GM23248 (cell line): ENCODE results near the gene RAC2. TPM values are rescaled to one million over a fixed set of nuclear protein-coding genes. Genes with fewer than 3 reads are reported as not detected.
"Not testable (repeated sequence)": the region's sequence is repeated elsewhere in the genome, so short reads cannot be mapped to it uniquely, and the experiment has no call there.

Experiments used
- DNase-seq: peaks from one replicate; pipeline ENCODE4 v3.0.0-alpha.2; 2015
- H2AFZ ChIP-seq: fragments of 200-600 bp; sonication (generic); 2 replicates; pipeline ENCODE4 v1.6.1; 2016; ENCODE audit warnings: antibody characterized with exemption
- H3F3A ChIP-seq: fragments of 200-600 bp; sonication (generic); 2 replicates; pipeline ENCODE4 v1.6.1; 2016; ENCODE audit warnings: mild to moderate bottlenecking, antibody characterized with exemption, mixed run types; ENCODE audit not compliant: insufficient read depth
- H3K27ac ChIP-seq: fragments of 200-600 bp; sonication (generic); 2 replicates; pipeline ENCODE4 v1.5.1; 2016; ENCODE audit warnings: mild to moderate bottlenecking
- H3K27me3 ChIP-seq: fragments of 200-600 bp; sonication (generic); replicated peaks from 2 replicates; pipeline ENCODE4 v1.6.1; 2016; ENCODE audit warnings: mild to moderate bottlenecking; ENCODE audit not compliant: insufficient read depth
- H3K36me3 ChIP-seq: fragments of 200-600 bp; sonication (generic); 2 replicates; pipeline ENCODE4 v1.6.1; 2016; ENCODE audit warnings: low read depth, mild to moderate bottlenecking
- H3K4me1 ChIP-seq: fragments of 200-600 bp; sonication (generic); 2 replicates; pipeline ENCODE4 v1.6.1; 2016; ENCODE audit warnings: mild to moderate bottlenecking; ENCODE audit not compliant: insufficient read depth
- H3K4me2 ChIP-seq: fragments of 200-600 bp; sonication (generic); one replicate; pipeline ENCODE4 v1.6.1; 2016; ENCODE audit warnings: mild to moderate bottlenecking; ENCODE audit not compliant: unreplicated experiment
- H3K4me3 ChIP-seq: fragments of 200-600 bp; sonication (generic); 2 replicates; pipeline ENCODE4 v1.5.1; 2016; ENCODE audit warnings: mild to moderate bottlenecking
- H3K79me2 ChIP-seq: fragments of 200-600 bp; sonication (generic); 2 replicates; pipeline ENCODE4 v1.6.1; 2016; ENCODE audit warnings: mild to moderate bottlenecking; ENCODE audit not compliant: insufficient read depth
- H3K9ac ChIP-seq: fragments of 200-600 bp; sonication (generic); 2 replicates; pipeline ENCODE4 v1.6.1; 2016; ENCODE audit warnings: mild to moderate bottlenecking
- H3K9me2 ChIP-seq: fragments of 200-600 bp; sonication (generic); 2 replicates; pipeline ENCODE4 v1.6.1; 2016; ENCODE audit warnings: mixed run types, mild to moderate bottlenecking, moderate library complexity; ENCODE audit not compliant: insufficient read depth
- H3K9me3 ChIP-seq: fragments of 200-600 bp; sonication (generic); one replicate; pipeline ENCODE4 v1.6.1; 2017; ENCODE audit warnings: low read depth
- H4K20me1 ChIP-seq: fragments of 200-600 bp; sonication (generic); 2 replicates; pipeline ENCODE4 v1.6.0; 2016; ENCODE audit not compliant: insufficient read depth
- EZH2 ChIP-seq: fragments of 200-600 bp; sonication (generic); IDR thresholded peaks from 2 replicates; pipeline ENCODE4 v1.6.1; 2018; ENCODE audit warnings: antibody characterized with exemption, mild to moderate bottlenecking; ENCODE audit not compliant: insufficient read depth, poor library complexity, severe bottlenecking
- EZH2phosphoT487 ChIP-seq: fragments of 200-600 bp; sonication (generic); IDR thresholded peaks from 2 replicates; pipeline ENCODE4 v1.6.1; 2018; ENCODE audit warnings: antibody characterized with exemption, moderate library complexity, mild to moderate bottlenecking, low read depth; ENCODE audit not compliant: insufficient read depth
- WGBS, 2 experiments: methylation state at CpG; one replicate each; pipeline ENCODE4 v1.1.6; 2015 to 2017; ENCODE audit warnings: low lambda C conversion rate in 2 of 2, low coverage in 1 of 2; ENCODE audit errors: missing lambda C conversion rate in 2 of 2; 5-methylcytosine and 5-hydroxymethylcytosine counted together
- in situ Hi-C: fragments of 300-500 bp; cut with MboI; formaldehyde crosslinking; loops from 2 replicates; pipeline ENCODE4 v1.15.0; 2020
- polyA plus RNA-seq: library from polyadenylated mRNA; unstranded; fragments of >200 nt; fragmentation: Nextera tagmentation; extraction: Ambion mirVana; gene quantifications from 2 replicates; pipeline ENCODE4 v1.2.1, GENCODE V29; 2016
- total RNA-seq: library from RNA; depleted of rRNA; stranded (reverse); fragments of >200 nt; shearing (Covaris generic); gene quantifications from 2 replicates; pipeline ENCODE4 v1.2.3, GENCODE V29; 2014

The RAC2 gene
- total and polyA plus RNA-seq, 2 experiments from 2014 or later, result 34.9 to 35.1 TPM

GRCh38 chr22:37254867-37255233, 10.8 kb upstream of the RAC2 start:
- no peak overlapping the region for H3K4me3 ChIP-seq
- H2AFZ ChIP-seq, result no peak overlapping the region
- WGBS, 2 experiments, result 47 to 53% methylated on average over 5 of the region's 5 CpGs
- no peak for DNase-seq
- peaks cover 12% of the 10 kb centered on the region for H3K4me1 ChIP-seq
- H3F3A ChIP-seq, result 0 out of 2 replicates have a peak, but pooled peaks cover 7% of the 10 kb centered on the region
- no peaks in the 10 kb centered on the region for H3K79me2 ChIP-seq
- TF ChIP-seq EZH2, result no peak
- no peak for TF ChIP-seq EZH2phosphoT487
- no peak overlapping the region for H3K27ac ChIP-seq
- in situ Hi-C loops, result no loop called here
- H3K9me3 ChIP-seq, result no peaks in the 10 kb centered on the region
- no peak overlapping the region for H3K9ac ChIP-seq
- H3K36me3 ChIP-seq, result no peaks in the 10 kb centered on the region
- no peaks in the 10 kb centered on the region for H3K9me2 ChIP-seq
- H4K20me1 ChIP-seq, result no peaks in the 10 kb centered on the region
- peak overlapping the region; percentile 16 for H3K4me2 ChIP-seq
- H3K27me3 ChIP-seq, result no peaks in the 10 kb centered on the region; the same call in 1 of the 2 replicates

GRCh38 chr22:37254209-37254866, 10.3 kb upstream of the RAC2 start:
- no peaks in the 10 kb centered on the region for H3K9me2 ChIP-seq
- H3K9ac ChIP-seq, result no peak overlapping the region
- H3K79me2 ChIP-seq, result no peaks in the 10 kb centered on the region
- H3K27me3 ChIP-seq, result no peaks in the 10 kb centered on the region; the same call in 1 of the 2 replicates
- peak overlapping the region; percentile 16 for H3K4me2 ChIP-seq
- H2AFZ ChIP-seq, result no peak overlapping the region
- H3K4me3 ChIP-seq, result no peak overlapping the region
- no peaks in the 10 kb centered on the region for H4K20me1 ChIP-seq
- H3K27ac ChIP-seq, result no peak overlapping the region
- H3K4me1 ChIP-seq, result peaks cover 11% of the 10 kb centered on the region
- in situ Hi-C loops, result no loop called here
- 0 out of 2 replicates have a peak, but pooled peaks cover 7% of the 10 kb centered on the region for H3F3A ChIP-seq
- no peaks in the 10 kb centered on the region for H3K9me3 ChIP-seq
- 39 to 48% methylated on average over 5 of the region's 5 CpGs for WGBS, 2 experiments
- peak; percentile 79 for DNase-seq
- H3K36me3 ChIP-seq, result no peaks in the 10 kb centered on the region
- TF ChIP-seq EZH2phosphoT487, result no peak
- no peak for TF ChIP-seq EZH2

DNA sequence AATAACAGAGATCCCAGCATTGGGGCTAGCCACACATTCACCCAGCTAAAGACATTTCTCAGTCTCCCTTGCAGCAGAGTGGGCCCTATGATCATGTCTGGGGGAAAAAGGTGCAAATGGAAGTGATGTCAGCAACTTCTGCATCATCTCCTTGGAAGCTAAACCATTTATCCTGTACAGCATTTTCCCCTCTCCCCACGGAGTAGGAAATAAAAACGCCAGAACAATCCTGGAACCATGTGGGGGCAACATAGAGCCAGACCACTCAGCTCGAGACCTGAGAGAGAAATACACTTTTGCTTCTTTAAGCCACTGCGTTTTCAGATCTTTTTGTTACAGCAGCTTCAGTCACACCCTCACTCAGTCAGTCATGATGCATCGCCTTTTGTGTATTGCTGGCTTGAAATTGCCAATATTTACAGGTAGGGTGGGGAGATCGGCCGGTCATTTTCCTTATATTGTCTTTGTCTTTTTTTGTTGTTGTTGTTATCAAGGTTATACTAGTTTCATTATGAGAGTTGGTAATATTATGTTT, 9.1 kb upstream of the RAC2 start:
- H3K4me1 ChIP-seq, result peaks cover 11% of the 10 kb centered on the region

GRCh38 chr22:37251836-37252235, 7.8 kb upstream of the RAC2 start:
- H3K9me3 ChIP-seq, H3K9ac ChIP-seq, H3K36me3 ChIP-seq, H3F3A ChIP-seq, H3K27ac ChIP-seq, H4K20me1 ChIP-seq, H2AFZ ChIP-seq, H3K4me3 ChIP-seq, H3K79me2 ChIP-seq, H3K27me3 ChIP-seq, H3K4me2 ChIP-seq, DNase-seq, in situ Hi-C loops, H3K9me2 ChIP-seq: not testable (repeated sequence)
- H3K4me1 ChIP-seq, result peaks cover 11% of the 10 kb centered on the region
- 63 to 73% methylated on average over 8 of the region's 8 CpGs for WGBS, 2 experiments

More for the DNA sequence above, 9.1 kb upstream of the RAC2 start:
- no peaks in the 10 kb centered on the region for H3K79me2 ChIP-seq
- no peak for DNase-seq
- WGBS, 2 experiments, result 55 to 59% methylated on average over 7 of the region's 7 CpGs
- no peaks in the 10 kb centered on the region for H3K9me2 ChIP-seq
- no peak overlapping the region for H3K9ac ChIP-seq
- no peak for TF ChIP-seq EZH2phosphoT487
- in situ Hi-C loops, result no loop called here
- H3K27ac ChIP-seq, result no peak overlapping the region
- no peaks in the 10 kb centered on the region for H4K20me1 ChIP-seq
- H3K36me3 ChIP-seq, result no peaks in the 10 kb centered on the region
- H3K4me2 ChIP-seq, result no peak overlapping the region
- H3K9me3 ChIP-seq, result no peaks in the 10 kb centered on the region
- no peak overlapping the region for H2AFZ ChIP-seq
- 0 out of 2 replicates have a peak, but pooled peaks cover 7% of the 10 kb centered on the region for H3F3A ChIP-seq
- H3K4me3 ChIP-seq, result no peak overlapping the region
- H3K27me3 ChIP-seq, result no peaks in the 10 kb centered on the region; the same call in 1 of the 2 replicates
